HG02943 (cell line): ENCODE results near the gene COL6A3.

Source experiments
- ATAC-seq: cut with Tn5 transposase; IDR thresholded peaks from one replicate; pipeline ENCODE4 v1.9.1; 2021; ENCODE audit warnings: mild to moderate bottlenecking, low read depth, moderate library complexity; ENCODE audit not compliant: unreplicated experiment

Gene COL6A3

GRCh38 chr2:237351796-237352195, 62.2 kb downstream of the COL6A3 start:
- ATAC-seq = no peak

GRCh38 chr2:237351046-237351445, 62.9 kb downstream of the COL6A3 start:
- no peak for ATAC-seq

- ATAC-seq = no peak
Observed at GRCh38 chr2:237350597-237350996, 63.4 kb downstream of the COL6A3 start.

GRCh38 chr2:237350070-237350469, 63.9 kb downstream of the COL6A3 start:
- no peak for ATAC-seq

GRCh38 chr2:237348281-237348865, 65.6 kb downstream of the COL6A3 start:
- no peak for ATAC-seq

GRCh38 chr2:237345891-237346640, 67.9 kb downstream of the COL6A3 start:
- no peak for ATAC-seq

GRCh38 chr2:237345411-237345810, 68.6 kb downstream of the COL6A3 start:
- ATAC-seq = no peak

GRCh38 chr2:237344942-237345341, 69.0 kb downstream of the COL6A3 start:
- no peak for ATAC-seq

GRCh38 chr2:237343993-237344392, 70.0 kb downstream of the COL6A3 start:
- no peak for ATAC-seq

- no peak for ATAC-seq
Observed at GRCh38 chr2:237341872-237342271, 72.1 kb downstream of the COL6A3 start.

- ATAC-seq = no peak
Observed at GRCh38 chr2:237337586-237337985, 76.4 kb downstream of the COL6A3 start.

GRCh38 chr2:237336131-237336530, 77.8 kb downstream of the COL6A3 start:
- no peak for ATAC-seq

- no peak for ATAC-seq
Observed at GRCh38 chr2:237333748-237334147, 80.2 kb downstream of the COL6A3 start.

- no peak for ATAC-seq
Observed at GRCh38 chr2:237330541-237330940, 83.4 kb downstream of the COL6A3 start.

GRCh38 chr2:237327175-237327950, 86.6 kb downstream of the COL6A3 start:
- ATAC-seq = no peak

- ATAC-seq = no peak
Observed at GRCh38 chr2:237326266-237327171, 87.4 kb downstream of the COL6A3 start.

GRCh38 chr2:237324837-237325236, 89.1 kb downstream of the COL6A3 start:
- no peak for ATAC-seq

GRCh38 chr2:237324405-237324831, 89.5 kb downstream of the COL6A3 start:
- ATAC-seq = no peak

GRCh38 chr2:237323656-237324055, 90.3 kb downstream of the COL6A3 start:
- ATAC-seq = no peak

GRCh38 chr2:237322564-237322963, 91.4 kb downstream of the COL6A3 start:
- ATAC-seq = no peak
